ENCODE data around the gene KIRREL3. TPM values are rescaled to one million over a fixed set of nuclear protein-coding genes. Genes with fewer than 3 reads are reported as not detected.

KIRREL3 gene
- polyA plus RNA-seq, 2 of the 4 experiments (the other 2 are of a cell fraction): 3.0 to 11.0 TPM

DNA sequence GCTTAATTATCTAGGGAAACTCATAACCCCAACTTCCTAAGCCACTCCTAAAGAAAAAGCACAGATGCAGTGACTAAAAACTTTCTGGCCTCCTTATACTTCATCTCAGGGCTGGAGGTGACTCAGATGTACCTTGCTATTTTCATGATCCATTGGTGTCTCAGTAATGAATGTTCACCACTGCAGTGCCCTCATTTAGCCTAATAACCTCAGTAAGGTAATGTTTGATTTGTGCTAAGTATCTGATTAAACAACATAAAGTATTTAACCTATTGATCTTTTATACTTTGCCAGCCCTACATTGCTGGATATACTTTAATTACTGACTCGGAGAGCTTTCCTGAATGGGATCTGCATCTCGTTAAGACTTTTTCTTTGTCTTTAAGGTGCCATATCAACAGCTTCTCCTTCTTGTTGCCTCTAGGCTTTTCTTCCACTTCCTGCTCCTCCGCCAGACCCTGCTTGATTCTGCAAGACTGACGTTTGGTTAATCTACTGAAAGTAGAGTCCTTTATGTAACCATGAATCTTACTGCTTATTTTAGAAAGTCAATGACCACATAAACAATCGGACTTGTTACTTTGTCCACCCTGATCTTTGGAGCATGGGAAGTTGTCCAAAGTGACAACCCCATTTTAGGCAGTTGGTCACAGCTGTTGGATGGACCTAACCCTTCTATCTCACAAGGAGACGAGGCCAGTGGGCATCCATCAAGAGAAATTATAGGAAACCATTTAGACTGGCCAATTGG, 342.1 kb downstream of the KIRREL3 start (continued):
- TF ChIP-seq, protein P1, sequence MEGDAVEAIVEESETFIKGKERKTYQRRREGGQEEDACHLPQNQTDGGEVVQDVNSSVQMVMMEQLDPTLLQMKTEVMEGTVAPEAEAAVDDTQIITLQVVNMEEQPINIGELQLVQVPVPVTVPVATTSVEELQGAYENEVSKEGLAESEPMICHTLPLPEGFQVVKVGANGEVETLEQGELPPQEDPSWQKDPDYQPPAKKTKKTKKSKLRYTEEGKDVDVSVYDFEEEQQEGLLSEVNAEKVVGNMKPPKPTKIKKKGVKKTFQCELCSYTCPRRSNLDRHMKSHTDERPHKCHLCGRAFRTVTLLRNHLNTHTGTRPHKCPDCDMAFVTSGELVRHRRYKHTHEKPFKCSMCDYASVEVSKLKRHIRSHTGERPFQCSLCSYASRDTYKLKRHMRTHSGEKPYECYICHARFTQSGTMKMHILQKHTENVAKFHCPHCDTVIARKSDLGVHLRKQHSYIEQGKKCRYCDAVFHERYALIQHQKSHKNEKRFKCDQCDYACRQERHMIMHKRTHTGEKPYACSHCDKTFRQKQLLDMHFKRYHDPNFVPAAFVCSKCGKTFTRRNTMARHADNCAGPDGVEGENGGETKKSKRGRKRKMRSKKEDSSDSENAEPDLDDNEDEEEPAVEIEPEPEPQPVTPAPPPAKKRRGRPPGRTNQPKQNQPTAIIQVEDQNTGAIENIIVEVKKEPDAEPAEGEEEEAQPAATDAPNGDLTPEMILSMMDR (IDR thresholded peaks at IDR 0.05): no peak
- no peak for TF ChIP-seq ZFP36 (IDR thresholded peaks at IDR 0.05; ENCODE audit: borderline replicate concordance, partially characterized antibody)
- no peak for TF ChIP-seq MAX (IDR thresholded peaks at IDR 0.05)

GRCh38 chr11:126655807-126656128, 344.8 kb downstream of the KIRREL3 start:
- peak overlapping the region; percentile 47 to 51; a peak in 3 of 6 replicates for H3K27ac ChIP-seq
- CTCF ChIA-PET: interaction anchor here (1.1 kb wide), 1 partner anchor 30 kb away, joined by 3 read pairs; no protein-coding TSS in a partner anchor
- H3K4me1 ChIP-seq: peaks cover 15% of the 10 kb centered on the region; the same call in 2 of the 3 replicates
- TF ChIP-seq TP53 (CRISPR knock-in tag; IDR thresholded peaks at IDR 0.05) (no peak), CEBPB (IDR thresholded peaks at IDR 0.05) (no peak), POLR2A (IDR thresholded peaks at IDR 0.05; ENCODE audit: low read length) (no peak), ATOH8 (CRISPR knock-in tag; IDR thresholded peaks at IDR 0.05; ENCODE audit: low read depth) (no peak), HOXB5 (CRISPR knock-in tag; IDR thresholded peaks at IDR 0.05) (no peak), ZNF302 (CRISPR knock-in tag; IDR thresholded peaks at IDR 0.05) (no peak), NPAS2 (CRISPR knock-in tag; IDR thresholded peaks at IDR 0.05; ENCODE audit: borderline replicate concordance) (no peak), TFCP2L1 (CRISPR knock-in tag; IDR thresholded peaks at IDR 0.05) (no peak), PHF8 (IDR thresholded peaks at IDR 0.05; ENCODE audit: borderline replicate concordance, low read depth) (no peak), BHLHE40 (IDR thresholded peaks at IDR 0.05; ENCODE audit: low read depth, low read length) (no peak), RAD21 (conservative IDR thresholded peaks at IDR 0.05 in 1 of 2, IDR thresholded peaks at IDR 0.05 in 1 of 2) (no peak), CBX8 (IDR thresholded peaks at IDR 0.05) (no peak), NFE2L2 (conservative IDR thresholded peaks at IDR 0.05; ENCODE audit: low read length) (no peak), GATA3 (IDR thresholded peaks at IDR 0.05; ENCODE audit: borderline replicate concordance) (no peak), EHF (CRISPR knock-in tag; IDR thresholded peaks at IDR 0.05) (no peak), HEYL (CRISPR knock-in tag; IDR thresholded peaks at IDR 0.05) (no peak), CHD4 (IDR thresholded peaks at IDR 0.05; ENCODE audit: borderline replicate concordance) (no peak)
- TF ChIP-seq, protein P2, sequence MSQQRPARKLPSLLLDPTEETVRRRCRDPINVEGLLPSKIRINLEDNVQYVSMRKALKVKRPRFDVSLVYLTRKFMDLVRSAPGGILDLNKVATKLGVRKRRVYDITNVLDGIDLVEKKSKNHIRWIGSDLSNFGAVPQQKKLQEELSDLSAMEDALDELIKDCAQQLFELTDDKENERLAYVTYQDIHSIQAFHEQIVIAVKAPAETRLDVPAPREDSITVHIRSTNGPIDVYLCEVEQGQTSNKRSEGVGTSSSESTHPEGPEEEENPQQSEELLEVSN (IDR thresholded peaks at IDR 0.05; ENCODE audit: borderline replicate concordance, low read depth): no peak
- no peaks in the 10 kb centered on the region for H3K9me3 ChIP-seq
- FAIRE-seq: no peak
- WGBS (ENCODE audit: missing lambda C conversion rate): 0% methylated on average over 2 of the region's 2 CpGs
- POLR2A ChIA-PET: no interaction called here
- peak; percentile 74 to 87 for ATAC-seq
- H3K4me3 ChIP-seq: no peak overlapping the region
- DNase-seq (ENCODE audit: low read depth in 1 of 2, low spot score in 1 of 2): peak in 1 of 2 experiments; percentile 22
- H3K4me2 ChIP-seq: peak overlapping the region; percentile 60

All from A549 (cell line).